ENCODE measurements around the gene BCAS4. TPM values are rescaled to one million over a fixed set of nuclear protein-coding genes. Genes with fewer than 3 reads are reported as not detected.

Gene BCAS4
- total RNA-seq, 1 experiment from 2014 or later = 7.9 TPM

- TF ChIP-seq, protein P1, sequence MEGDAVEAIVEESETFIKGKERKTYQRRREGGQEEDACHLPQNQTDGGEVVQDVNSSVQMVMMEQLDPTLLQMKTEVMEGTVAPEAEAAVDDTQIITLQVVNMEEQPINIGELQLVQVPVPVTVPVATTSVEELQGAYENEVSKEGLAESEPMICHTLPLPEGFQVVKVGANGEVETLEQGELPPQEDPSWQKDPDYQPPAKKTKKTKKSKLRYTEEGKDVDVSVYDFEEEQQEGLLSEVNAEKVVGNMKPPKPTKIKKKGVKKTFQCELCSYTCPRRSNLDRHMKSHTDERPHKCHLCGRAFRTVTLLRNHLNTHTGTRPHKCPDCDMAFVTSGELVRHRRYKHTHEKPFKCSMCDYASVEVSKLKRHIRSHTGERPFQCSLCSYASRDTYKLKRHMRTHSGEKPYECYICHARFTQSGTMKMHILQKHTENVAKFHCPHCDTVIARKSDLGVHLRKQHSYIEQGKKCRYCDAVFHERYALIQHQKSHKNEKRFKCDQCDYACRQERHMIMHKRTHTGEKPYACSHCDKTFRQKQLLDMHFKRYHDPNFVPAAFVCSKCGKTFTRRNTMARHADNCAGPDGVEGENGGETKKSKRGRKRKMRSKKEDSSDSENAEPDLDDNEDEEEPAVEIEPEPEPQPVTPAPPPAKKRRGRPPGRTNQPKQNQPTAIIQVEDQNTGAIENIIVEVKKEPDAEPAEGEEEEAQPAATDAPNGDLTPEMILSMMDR (IDR thresholded peaks at IDR 0.05; ENCODE audit: unreplicated experiment) = no peak
- H3K36me3 Mint-ChIP-seq (ENCODE audit: insufficient read depth, unreplicated experiment) = no peaks in the 10 kb centered on the region
- no TSS peak for BruUV-seq (replicated peaks)
Measured at GRCh38 chr20:50843331-50844276, 48.7 kb downstream of the BCAS4 start.

GRCh38 chr20:50844430-50845100, 49.7 kb downstream of the BCAS4 start:
- peak overlapping the region; percentile 16 for H3K27ac Mint-ChIP-seq (ENCODE audit: low read depth, unreplicated experiment)
- BruUV-seq (replicated peaks) = no TSS peak
- CTCF ChIA-PET = interaction anchor here (0.6 to 1.9 kb wide), 6 partner anchors 12 to 54 kb away, joined by 3 to 5 read pairs (median 3); partner anchors contain the start of gene BCAS4
- POLR2A ChIA-PET = interaction anchor here (0.8 to 9.3 kb wide), 17 partner anchors 10 to 416 kb away, joined by 3 to 149 read pairs (median 7); partner anchors contain the start of genes ADNP, BCAS4, DPM1 and MOCS3
- H3K9me3 Mint-ChIP-seq (ENCODE audit: unreplicated experiment) = no peaks in the 10 kb centered on the region
- DNase-seq (ENCODE audit: unreplicated experiment) = peak; percentile 98
- TF ChIP-seq, protein P1 (IDR thresholded peaks at IDR 0.05; ENCODE audit: unreplicated experiment) = no peak
- intact Hi-C loops (cut with micrococcal nuclease) = no loop called here
- peaks cover 36% of the 10 kb centered on the region for H3K4me1 Mint-ChIP-seq (ENCODE audit: insufficient read depth, unreplicated experiment)
- no peaks in the 10 kb centered on the region for H3K27me3 Mint-ChIP-seq (ENCODE audit: insufficient read depth, unreplicated experiment)
- no peak overlapping the region for H3K4me3 Mint-ChIP-seq (ENCODE audit: unreplicated experiment)
- H3K36me3 Mint-ChIP-seq (ENCODE audit: insufficient read depth, unreplicated experiment) = no peaks in the 10 kb centered on the region

More at GRCh38 chr20:50843331-50844276, 48.7 kb downstream of the BCAS4 start:
- H3K9me3 Mint-ChIP-seq (ENCODE audit: unreplicated experiment) = no peaks in the 10 kb centered on the region
- intact Hi-C loops (cut with micrococcal nuclease) = no loop called here
- H3K27ac Mint-ChIP-seq (ENCODE audit: low read depth, unreplicated experiment) = peak overlapping the region; percentile 76
- ChIA-PET POLR2A (interaction anchor here (0.6 to 9.3 kb wide), 15 partner anchors 9 to 1567 kb away, joined by 3 to 149 read pairs (median 6); partner anchors contain the start of genes ADNP, BCAS4, DPM1 and MOCS3), CTCF (interaction anchor here (0.6 to 1.2 kb wide), 3 partner anchors 53 to 73 kb away, joined by 3 read pairs; no protein-coding TSS in a partner anchor)
- H3K4me3 Mint-ChIP-seq (ENCODE audit: unreplicated experiment) = no peak overlapping the region
- DNase-seq (ENCODE audit: unreplicated experiment) = peak; percentile 68
- H3K4me1 Mint-ChIP-seq (ENCODE audit: insufficient read depth, unreplicated experiment) = peaks cover 32% of the 10 kb centered on the region
- H3K27me3 Mint-ChIP-seq (ENCODE audit: insufficient read depth, unreplicated experiment) = no peaks in the 10 kb centered on the region

DNA sequence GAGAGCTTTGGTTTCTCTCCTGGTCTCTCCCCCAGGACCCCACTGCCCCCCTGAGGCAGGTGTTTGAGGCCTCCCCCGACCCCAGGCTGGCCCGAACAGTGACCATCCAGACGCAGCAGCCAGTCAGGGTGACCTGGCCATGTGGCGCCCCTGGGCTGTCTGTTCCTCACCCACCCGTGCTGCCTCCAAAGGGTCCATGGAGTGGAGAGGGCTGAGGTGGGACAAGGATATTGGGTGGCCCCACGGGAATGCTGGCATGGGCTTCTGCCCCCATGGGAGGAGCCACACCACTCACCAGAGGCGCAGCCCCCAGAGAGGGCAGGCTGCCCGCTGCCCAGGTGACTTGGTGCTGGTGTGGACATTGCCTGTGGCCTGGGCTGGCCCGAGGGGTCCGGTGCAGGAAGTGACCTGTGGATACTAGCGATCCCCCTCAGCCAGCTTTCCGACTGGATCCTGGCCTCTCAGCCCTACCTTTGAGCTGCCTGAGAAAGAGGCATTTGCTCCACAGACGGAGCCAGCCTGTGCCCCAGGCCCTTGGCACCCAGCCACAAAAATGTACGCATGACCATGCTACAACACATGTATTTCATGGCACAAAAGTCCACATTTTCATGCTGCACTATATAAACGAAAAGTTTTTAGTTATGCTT, 50.8 kb downstream of the BCAS4 start:
- BruUV-seq (replicated peaks) = no TSS peak
- H3K4me3 Mint-ChIP-seq (ENCODE audit: unreplicated experiment) = no peak overlapping the region
- TF ChIP-seq, protein P1 (IDR thresholded peaks at IDR 0.05; ENCODE audit: unreplicated experiment) = no peak
- H3K9me3 Mint-ChIP-seq (ENCODE audit: unreplicated experiment) = no peaks in the 10 kb centered on the region
- no peaks in the 10 kb centered on the region for H3K36me3 Mint-ChIP-seq (ENCODE audit: insufficient read depth, unreplicated experiment)
- H3K4me1 Mint-ChIP-seq (ENCODE audit: insufficient read depth, unreplicated experiment) = peaks cover 38% of the 10 kb centered on the region
- POLR2A ChIA-PET = interaction anchor here (0.5 to 9.3 kb wide), 22 partner anchors 7 to 423 kb away, joined by 3 to 149 read pairs (median 8); partner anchors contain the start of genes ADNP, BCAS4, DPM1 and MOCS3
- DNase-seq (ENCODE audit: unreplicated experiment) = peak; percentile 79
- intact Hi-C loops (cut with micrococcal nuclease) = no loop called here
- H3K27ac Mint-ChIP-seq (ENCODE audit: low read depth, unreplicated experiment) = no peak overlapping the region
- CTCF ChIA-PET = interaction anchor here (0.5 to 5.2 kb wide), 13 partner anchors 8 to 669 kb away, joined by 3 to 32 read pairs (median 3); partner anchors contain the start of gene BCAS4
- H3K27me3 Mint-ChIP-seq (ENCODE audit: insufficient read depth, unreplicated experiment) = no peaks in the 10 kb centered on the region

All from MCF 10A (cell line).